H54 (cell line): ENCODE data around the gene BAAT.
"Not testable (repeated sequence)": the region's sequence is repeated elsewhere in the genome, so short reads cannot be mapped to it uniquely, and the experiment has no call there.

Source experiments
- DNase-seq: peaks from one replicate; pipeline ENCODE4 v3.0.0; 2011; ENCODE audit warnings: low spot score, mixed read lengths; ENCODE audit not compliant: insufficient read length
- FAIRE-seq: peaks from 3 replicates; lab custom pipeline; 2011; peaks lifted over from hg19 to GRCh38; lab: Jason Lieb, UNC
- POLR2A ChIP-seq: IDR thresholded peaks from 2 replicates; pipeline ENCODE4 v1.6.1; 2011; ENCODE audit warnings: low read depth, mild to moderate bottlenecking, low read length

BAAT gene

DNA sequence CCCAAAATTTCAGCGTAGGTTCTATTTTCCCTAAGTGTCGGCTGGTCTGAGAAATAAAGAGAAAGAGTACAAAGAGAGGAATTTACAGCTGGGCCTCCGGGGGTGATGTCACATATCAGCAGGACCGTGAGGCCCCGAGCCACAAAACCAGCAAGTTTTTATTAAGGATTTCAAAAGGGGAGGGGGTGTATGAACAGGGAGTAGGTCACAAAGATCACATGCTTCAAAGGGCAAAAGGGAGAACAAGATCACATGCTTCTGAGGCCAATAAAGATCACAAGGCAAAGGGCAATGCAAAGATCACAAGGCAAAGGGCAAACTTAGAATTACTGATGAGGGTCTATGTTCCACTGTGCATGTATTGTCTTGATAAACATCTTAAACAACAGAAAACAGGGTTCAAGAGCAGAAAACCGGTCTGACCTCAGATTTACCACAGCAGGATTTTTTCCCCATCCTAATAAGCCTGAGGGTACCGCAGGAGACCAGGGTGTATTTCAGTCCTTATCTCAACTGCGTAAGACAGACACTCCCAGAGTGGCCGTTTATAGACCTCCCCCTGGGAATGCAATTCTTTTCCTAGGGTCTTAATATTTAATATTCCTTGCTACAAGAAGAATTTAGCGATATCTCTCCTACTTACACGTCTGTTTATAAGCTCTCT lies at the start of gene BAAT:
BAAT (minus strand) TSS at position 134 of the 664 bp plus-strand sequence. CDS start 13,602 bp downstream, outside the sequence.
- DNase-seq = not testable (repeated sequence)
- FAIRE-seq = peak; percentile 20

DNA sequence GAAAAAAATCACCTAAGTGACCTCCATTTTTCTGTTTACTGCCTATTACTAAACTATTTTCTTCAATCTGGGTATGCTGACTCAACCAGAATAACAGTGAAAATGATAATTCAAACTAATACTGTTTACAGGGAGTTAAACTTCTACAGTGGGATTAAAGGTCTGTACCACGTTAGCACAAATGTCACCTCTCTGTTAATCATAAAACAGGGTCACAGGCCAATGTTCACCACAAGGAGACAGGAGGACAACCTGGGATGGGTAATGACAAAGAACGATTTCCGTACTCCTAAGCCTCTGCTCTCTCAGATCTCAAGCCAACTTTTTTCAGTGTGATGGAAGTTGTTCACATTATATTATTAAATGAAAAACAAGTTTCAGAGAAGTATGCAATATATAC lies 48.4 kb upstream of the BAAT start:
- no peak for TF ChIP-seq POLR2A
- FAIRE-seq = no peak
- no peak for DNase-seq

DNA sequence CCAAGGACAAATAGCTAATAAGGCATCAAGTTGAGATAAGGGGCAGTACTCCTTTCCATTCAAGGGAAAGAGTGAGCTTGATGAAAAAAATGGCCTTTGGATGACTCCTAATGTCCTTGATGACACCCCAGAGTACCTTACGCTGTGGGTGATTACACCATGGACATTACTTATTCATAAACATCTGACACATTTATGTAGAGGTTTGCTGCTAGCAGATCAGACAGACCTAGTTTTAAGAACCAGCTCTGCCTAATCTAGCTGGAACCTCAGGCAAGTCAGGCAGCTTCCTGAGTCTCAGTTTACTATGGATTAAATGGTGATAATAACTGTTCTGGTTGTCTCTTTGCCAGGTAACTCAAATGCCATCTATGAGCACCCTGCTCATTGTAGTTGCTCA lies 47.9 kb upstream of the BAAT start:
- FAIRE-seq = no peak
- no peak for TF ChIP-seq POLR2A

DNA sequence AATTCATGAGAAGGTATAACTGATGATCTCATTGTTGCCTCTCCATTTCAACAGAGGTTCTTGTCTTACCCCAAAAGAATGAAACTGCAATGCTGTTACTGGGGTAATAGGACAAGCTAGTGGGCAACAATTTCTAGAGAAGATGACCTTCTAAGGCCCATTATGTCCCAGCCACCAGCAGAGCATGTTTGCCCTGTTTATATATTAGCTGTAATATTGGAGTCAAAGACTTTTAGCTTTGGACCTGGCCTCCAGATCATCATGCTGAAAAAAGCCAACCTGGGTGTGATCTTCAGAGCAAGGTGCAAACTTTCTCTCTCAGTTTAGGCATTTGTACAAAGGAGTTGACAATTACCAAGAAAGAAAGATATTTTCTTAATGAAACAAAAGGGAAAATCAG lies 47.4 kb upstream of the BAAT start:
- no peak for TF ChIP-seq POLR2A
- no peak for FAIRE-seq
- no peak for DNase-seq

More for the DNA sequence above, 47.9 kb upstream of the BAAT start:
- DNase-seq = no peak

DNA sequence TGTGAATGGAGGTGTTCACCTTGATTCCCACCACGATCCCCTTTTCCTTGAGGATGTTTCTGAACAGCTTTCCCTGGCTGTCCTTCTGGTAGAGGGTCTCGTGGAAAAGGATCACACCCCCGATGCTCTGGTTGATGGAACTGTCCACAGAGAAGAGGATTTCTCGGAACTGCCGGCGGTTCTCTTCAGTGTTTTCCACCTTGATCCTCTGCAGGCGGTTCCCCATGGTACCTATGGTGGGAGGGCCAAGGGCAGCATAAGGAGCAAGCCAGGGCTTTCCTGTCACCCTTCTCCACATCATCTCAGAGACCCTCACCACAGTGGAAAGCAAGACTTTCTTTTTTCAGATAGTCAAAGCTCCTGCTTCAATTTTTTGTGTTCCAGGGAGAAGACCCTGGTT lies 44.9 kb upstream of the BAAT start:
- no peak for TF ChIP-seq POLR2A
- FAIRE-seq (no peak), DNase-seq (no peak)

DNA sequence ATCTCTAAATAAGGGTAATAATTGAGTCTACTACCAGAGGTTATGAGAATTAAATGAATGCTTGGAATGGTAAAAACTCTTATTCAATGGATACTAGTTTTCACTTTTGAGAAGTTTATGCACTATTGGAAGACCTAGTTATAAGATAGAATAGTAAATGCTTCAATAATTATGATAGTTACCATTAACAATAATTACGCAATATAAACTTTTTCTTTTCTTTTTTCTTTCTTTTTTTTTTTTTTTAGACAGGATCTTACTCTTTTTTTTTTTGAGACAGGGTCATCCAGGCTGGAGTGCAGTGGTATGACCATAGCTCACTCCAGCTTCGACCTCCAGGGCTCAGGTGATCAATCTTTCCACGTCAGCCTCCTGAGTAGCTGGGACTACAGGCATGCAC lies 44.1 kb upstream of the BAAT start:
- FAIRE-seq (no peak), DNase-seq (no peak)
- no peak for TF ChIP-seq POLR2A

DNA sequence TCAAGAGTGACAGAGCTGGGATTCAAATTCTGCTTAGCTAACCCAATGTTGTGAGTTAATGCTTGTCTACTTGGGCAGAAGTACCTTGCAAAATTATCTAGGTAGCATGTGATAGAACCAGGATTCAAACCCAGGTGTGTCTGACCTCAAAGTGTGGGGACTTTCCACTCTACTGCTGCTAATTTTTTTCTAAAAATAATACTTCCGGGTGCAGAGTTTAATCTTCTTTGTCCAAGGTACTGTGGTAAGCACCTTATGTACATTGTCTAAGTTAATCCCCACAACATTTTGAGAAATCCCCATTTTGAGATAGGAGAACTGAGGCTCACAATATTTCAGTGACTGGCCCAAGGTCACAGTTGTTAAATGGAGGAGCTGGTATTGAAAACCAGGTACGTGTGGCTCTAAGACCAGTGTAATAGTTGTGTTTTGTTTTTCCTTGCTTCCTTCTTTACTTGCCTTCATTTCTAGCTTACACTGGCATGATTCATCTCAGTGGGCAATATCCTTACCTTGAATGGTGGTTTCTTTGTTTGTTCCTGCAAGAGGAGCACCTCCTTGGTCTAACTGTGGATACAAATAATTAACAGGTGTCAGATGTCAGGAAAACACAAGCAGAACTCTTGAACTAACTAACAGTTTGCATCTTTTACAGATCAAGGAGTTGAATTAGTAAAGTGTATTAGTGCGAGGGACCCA lies 43.3 kb upstream of the BAAT start:
- DNase-seq (no peak), FAIRE-seq (no peak)
- no peak for TF ChIP-seq POLR2A

DNA sequence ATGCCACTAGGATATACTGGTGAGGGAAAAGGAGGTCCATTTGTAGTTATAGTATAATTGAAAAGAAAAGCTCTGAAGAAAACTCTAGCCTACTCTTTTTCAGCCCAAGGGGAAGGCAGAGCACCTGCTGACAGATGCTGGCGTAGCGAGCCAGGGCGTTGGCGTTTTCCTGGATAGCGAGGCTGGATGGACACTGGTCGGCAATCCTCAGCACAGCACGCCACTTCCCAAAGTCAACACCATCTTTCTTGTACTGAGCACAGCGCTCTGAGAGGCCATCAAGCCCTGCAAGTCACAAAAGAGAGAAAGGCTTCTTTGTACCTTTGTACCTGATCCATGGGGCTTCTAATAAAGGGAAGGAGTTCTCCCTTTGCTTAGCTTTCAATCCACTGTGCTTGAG lies 42.6 kb upstream of the BAAT start:
- FAIRE-seq = no peak
- TF ChIP-seq POLR2A = no peak

DNA sequence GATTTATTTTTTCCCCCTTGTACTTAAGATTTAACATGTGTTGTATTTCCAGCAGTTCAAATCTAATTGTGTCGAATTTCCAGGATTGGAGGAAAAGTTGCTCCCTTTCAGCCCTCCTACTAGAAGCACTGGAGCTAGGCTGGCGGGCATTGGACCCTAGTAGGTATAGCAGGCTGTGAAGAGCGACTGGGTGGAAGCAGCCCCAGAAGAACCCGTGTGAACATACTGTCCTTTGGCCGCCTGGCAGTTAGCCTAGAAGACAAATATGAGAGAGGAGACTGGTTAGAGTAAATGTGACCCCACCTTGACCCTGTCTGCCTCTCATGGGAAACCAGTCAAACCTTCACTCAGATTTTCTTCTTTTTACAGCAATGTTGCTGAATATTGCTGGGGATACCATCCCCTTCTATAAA lies 36.9 kb upstream of the BAAT start:
- DNase-seq = no peak
- FAIRE-seq = no peak

More for the DNA sequence above, 42.6 kb upstream of the BAAT start:
- no peak for DNase-seq

DNA sequence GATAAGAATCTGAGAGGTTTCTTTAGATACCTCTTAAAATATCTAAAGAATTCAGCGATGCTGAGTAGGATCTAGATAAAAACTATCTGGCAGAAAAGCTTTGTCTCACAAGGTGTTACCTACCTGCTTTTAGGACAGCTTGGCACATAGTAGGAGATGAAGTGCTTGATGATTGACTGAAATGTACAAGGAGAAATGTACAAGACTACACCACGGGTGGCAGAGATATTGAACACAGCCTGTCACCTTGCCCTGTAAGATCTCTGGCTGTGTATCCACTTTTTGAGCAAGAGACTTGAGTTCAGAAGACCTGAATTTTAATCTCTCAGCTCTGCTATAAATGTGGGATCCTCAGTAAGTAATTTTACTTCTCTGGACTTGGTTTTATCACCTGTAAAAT lies 35.1 kb upstream of the BAAT start:
- FAIRE-seq = peak; percentile 48
- no peak for TF ChIP-seq POLR2A

More for the DNA sequence above, 36.9 kb upstream of the BAAT start:
- TF ChIP-seq POLR2A = no peak

DNA sequence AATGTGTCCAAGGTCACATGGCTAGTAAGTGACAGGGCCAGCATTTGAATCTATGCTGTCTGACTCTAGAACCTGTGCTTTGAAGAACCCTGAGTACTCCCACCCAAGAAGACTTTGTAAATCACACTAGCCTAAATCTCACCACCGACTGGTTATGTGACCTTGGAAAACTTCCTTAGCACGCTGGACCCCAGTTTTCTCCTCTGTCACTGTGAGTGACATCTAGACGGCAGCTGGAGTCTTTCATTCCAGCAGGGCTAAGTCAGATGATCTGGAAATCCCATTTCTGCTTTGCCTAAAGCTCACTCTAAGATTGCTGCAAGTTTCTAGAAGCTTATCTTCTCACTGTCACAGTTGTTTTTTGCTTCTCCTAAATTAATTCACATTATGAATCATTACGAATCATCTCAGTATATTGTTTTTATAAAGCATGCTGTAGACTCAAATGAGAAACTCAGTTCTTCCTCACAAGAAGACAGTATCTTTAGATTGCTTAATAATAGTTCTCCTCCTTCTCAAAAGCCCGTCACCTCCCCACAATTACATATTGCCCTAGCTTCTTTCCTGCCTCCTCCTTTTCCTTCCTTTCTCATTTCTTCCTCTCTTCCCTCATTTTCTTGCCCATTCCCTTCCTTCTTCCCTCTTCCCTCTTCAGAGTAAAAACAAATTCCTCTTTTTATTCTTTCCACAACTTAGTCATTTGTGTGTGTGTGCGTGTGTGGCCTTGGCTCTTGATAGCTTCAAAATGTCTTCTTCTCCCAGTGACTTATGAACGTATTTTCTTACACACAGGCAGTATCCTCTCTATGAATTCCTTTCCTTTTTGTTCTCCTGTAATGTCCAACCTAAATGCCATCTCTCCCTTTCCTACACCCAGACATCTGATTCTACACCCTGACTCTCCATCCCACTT lies 34.0 kb upstream of the BAAT start:
- FAIRE-seq = peak; percentile 85
- no peak for DNase-seq
- TF ChIP-seq POLR2A = no peak

More for the DNA sequence above, 35.1 kb upstream of the BAAT start:
- no peak for DNase-seq

DNA sequence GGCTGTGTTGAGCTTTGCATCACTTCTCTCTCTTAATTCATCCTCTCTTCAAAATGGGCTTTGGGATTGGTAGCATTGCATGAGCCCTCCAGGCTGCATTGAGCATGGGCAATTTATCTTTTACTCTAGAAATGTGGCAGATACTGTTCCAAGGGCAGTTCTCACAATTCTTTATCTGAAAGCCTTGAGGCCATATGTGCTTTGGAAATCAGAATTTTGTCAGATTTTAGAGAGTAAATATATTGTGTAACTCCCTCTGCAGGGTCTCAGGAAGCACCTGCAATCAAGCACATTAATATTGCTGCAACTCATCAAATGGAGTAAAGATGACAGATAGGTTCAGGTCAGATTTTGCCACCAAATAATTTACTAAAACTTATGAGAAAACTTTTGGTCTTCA lies 33.2 kb upstream of the BAAT start:
- DNase-seq (no peak), FAIRE-seq (no peak)
- no peak for TF ChIP-seq POLR2A

DNA sequence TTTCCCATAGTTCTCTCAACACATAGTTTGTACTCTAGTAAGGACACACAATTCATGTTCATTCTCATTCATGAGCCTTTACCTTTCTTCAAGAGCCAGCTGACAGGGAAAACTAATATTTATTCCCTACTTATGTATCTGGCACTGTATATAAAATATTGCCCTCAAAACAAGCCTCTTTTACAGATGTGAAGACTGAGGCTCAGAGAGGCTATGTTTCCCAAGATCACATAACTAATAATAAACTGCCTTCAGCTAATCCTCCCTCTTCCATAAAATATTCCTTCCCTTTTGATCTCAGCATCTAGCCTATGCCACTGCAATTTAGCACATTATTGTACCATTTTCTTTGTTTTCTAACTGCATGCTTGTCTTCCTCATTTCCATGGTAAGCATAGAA lies 32.6 kb upstream of the BAAT start:
- no peak for TF ChIP-seq POLR2A
- FAIRE-seq = no peak
- no peak for DNase-seq

DNA sequence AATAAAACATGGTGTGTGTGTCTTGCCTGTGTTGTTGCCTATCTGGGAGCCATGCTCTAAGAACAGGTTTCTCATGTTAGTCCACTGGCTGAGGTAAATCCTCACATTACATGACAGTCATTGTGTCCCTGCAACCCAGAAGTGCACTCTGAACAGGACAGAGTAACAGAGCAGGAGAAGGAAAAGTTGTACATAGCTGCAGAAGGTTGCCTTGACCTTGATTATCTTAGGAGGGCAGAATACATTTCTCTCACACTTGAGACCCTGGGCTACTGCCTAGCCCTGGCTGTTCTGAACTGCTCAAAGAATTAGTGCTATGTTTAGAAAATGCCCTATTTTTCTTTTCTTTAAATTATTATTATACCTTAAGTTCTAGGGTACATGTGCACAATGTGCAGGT lies 30.8 kb upstream of the BAAT start:
- FAIRE-seq = peak; percentile 77
- no peak for DNase-seq
- no peak for TF ChIP-seq POLR2A

DNA sequence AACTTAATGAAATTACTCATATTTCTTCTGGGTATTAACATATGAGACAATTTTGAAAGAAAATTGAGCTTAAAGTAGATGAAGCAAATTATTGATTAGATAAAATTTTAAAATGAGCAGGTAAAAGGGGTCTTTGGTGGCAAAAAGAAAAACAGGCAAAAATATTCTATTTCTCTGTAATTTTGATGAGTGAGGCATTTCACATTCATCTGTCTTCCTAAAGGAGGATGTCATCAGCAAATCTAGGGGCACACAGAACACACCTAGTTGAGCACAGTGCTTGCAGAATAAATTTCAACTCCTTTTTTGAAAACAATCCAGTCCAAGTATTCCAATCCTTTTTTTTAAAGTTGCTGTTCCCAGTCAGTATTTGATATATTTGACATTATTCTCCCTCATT lies 30.0 kb upstream of the BAAT start:
- FAIRE-seq = no peak
- no peak for TF ChIP-seq POLR2A
- DNase-seq = no peak
